Neural progenitor cell (in vitro differentiated cells): ENCODE measurements around the gene NCR2.
A peak's percentile ranks its signal among the peaks of the same experiment; 100 is the strongest.

Experiments used
- CTCF ChIP-seq: fragments of 200-600 bp; sonication (generic); IDR thresholded peaks from 2 replicates; pipeline ENCODE4 v1.5.1; 2017; ENCODE audit warnings: antibody characterized with exemption, mild to moderate bottlenecking
- EZH2 ChIP-seq: fragments of 200-600 bp; sonication (generic); IDR thresholded peaks from 2 replicates; pipeline ENCODE4 v1.6.1; 2017; ENCODE audit warnings: antibody characterized with exemption, mild to moderate bottlenecking, moderate library complexity

DNA sequence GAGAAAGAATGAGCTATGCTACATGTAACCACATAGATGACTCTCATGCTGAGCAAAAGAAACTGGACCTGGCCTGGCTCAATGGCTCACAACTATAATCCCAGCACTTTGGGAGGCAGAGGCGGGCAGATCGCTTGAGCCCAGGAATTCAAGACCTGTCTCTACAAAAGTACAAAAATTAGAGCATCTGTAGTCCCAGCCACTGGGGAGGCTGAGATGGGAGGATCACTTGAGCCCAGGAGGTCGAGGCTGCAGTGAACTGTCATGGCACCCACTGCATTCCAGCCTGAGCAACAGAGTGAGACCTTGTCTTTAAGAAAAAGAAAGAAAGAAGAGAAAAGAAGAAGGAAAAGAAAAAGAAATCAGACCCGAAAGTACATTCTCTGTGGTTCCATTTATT lies 41.7 kb downstream of the NCR2 start:
- no peak for TF ChIP-seq CTCF
- TF ChIP-seq EZH2: peak; percentile 38
